OCI-LY3 (cell line): Measurements from ENCODE around the gene LRRC4B.

ENCODE experiments used
- CTCF ChIP-seq: fragments of 200-600, 300-600 bp; sonication (generic); IDR thresholded peaks from 2 replicates; pipeline ENCODE4 v1.5.1; 2014; ENCODE audit warnings: antibody characterized with exemption, low read length, low read depth
- EZH2phosphoT487 ChIP-seq: fragments of 200-600 bp; shearing (Covaris generic); IDR thresholded peaks from 2 replicates; pipeline ENCODE4 v1.6.1; 2018; ENCODE audit warnings: antibody characterized with exemption, mixed run types, low read depth

DNA sequence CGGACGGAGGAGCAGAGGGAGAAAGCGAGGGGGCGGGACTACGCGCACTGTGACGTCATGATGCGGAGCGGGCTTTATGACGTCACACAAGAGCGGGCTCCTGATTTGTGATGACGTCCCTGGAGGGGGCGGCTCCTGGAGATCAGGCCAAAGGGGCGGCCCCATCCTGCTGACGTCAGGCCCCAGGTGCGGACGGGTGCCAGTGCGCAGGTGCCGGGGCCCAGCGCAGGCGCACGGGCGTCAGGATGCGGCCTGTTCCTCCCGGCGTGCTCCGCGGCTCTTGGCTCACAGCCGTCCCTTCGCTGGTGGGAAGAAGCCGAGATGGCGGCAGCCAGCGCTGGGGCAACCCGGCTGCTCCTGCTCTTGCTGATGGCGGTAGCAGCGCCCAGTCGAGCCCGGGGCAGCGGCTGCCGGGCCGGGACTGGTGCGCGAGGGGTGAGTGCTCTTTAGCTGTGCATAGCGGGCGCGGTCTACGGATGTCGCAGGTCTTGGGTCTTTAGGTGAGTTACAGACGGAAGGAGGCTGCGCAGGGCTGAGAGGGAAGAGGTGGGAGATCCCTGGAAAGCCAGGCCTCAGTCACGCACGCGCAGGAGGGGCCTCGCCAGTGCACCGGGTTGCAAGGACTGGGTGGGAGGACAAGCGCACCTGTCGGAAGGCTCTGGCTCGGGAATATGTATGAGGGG lies 91.9 kb downstream of the LRRC4B start, which contains the start of the genes EMC10 and GARIN5A:
- no peak for TF ChIP-seq CTCF
- no peak for TF ChIP-seq EZH2phosphoT487
